A549 treated with RU486 at 1 μM for 4 hours (cell line): ENCODE results near the gene CENATAC. TPM values are rescaled to one million over a fixed set of nuclear protein-coding genes. Genes with fewer than 3 reads are reported as not detected.

Experiments
- total RNA-seq: library from RNA; stranded (reverse); fragments of 200-300 nt; extraction: Qiagen RNA extraction; gene quantifications from 5 replicates; pipeline ENCODE4 v1.2.3, GENCODE V29; 2022; ENCODE audit warnings: low read depth

The CENATAC gene, protein sequence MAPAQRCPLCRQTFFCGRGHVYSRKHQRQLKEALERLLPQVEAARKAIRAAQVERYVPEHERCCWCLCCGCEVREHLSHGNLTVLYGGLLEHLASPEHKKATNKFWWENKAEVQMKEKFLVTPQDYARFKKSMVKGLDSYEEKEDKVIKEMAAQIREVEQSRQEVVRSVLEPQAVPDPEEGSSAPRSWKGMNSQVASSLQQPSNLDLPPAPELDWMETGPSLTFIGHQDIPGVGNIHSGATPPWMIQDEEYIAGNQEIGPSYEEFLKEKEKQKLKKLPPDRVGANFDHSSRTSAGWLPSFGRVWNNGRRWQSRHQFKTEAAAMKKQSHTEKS
- total RNA-seq, result 11.1 to 17.5 TPM (median 11.5 TPM) in 5 replicates

DNA sequence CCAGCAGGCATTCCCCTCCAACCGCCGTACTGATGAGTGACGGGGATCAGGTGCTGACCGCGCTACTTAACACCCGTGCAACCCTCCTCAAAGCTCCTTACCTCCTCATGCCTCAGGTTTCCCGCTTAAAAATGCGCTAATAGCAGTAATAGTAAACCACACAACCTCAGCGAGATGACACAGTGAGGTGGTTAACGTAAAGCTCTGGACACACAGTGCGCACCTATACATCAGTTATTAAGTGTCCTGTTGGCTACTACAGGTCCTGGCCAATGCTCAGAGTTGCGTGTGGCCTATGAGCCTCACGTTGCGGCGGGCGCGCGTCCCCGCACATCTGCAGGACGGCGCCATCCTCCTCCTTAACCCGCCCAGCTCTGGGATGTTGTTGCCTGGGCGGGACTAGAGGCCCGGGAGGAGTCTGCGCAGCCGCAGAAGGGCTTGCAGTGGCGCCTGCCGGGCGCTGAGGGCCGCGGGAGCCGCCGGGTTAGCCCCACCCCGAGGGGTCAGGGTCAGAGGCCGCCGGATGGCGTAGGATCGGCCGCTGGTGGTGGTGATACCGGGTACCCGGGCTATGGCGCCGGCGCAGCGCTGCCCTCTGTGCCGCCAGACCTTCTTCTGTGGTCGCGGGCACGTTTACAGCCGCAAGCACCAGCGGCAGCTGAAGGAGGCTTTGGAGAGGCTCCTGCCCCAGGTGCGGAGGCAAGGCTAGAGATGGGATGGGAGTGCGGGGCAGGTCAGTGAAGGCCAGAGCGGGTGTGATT lies at the start of gene CENATAC:
Gene CENATAC, plus strand, starts transcription at position 512 of the 761 bp plus-strand sequence. Its CDS starts 60 bp downstream, at position 572.

GRCh38 chr11:118956094-118956846 lies 41.7 kb upstream of the CENATAC start, which contains the start of gene UPK2:
Gene UPK2 (plus strand): TSS chr11:118956298. CDS start chr11:118956351, 53 bp downstream.

GRCh38 chr11:118971646-118972045 lies 26.3 kb upstream of the CENATAC start, which contains the start of gene FOXR1:
Gene FOXR1 (plus strand): TSS chr11:118971761. CDS start chr11:118971932, 171 bp downstream.

GRCh38 chr11:119018074-119018938 lies 20.4 kb downstream of the CENATAC start, which contains the start of the genes RPS25 and TRAPPC4:
Gene RPS25 (minus strand): TSS chr11:119018343. CDS start chr11:119018284, 59 bp downstream.
Gene TRAPPC4 (plus strand): TSS chr11:119018766. CDS start chr11:119018796, 30 bp downstream.

GRCh38 chr11:119030329-119031047 lies 32.5 kb downstream of the CENATAC start, which contains the start of gene SLC37A4:
Gene SLC37A4 (minus strand): TSS chr11:119030877.

GRCh38 chr11:119057000-119057769 lies 59.2 kb downstream of the CENATAC start, which contains the start of gene HYOU1:
Gene HYOU1 (minus strand): TSS chr11:119057205. CDS start chr11:119056160, 1,045 bp downstream.

Other genes starting within 250 kb of the CENATAC start
- gene DDX6, start 207.0 kb upstream of the CENATAC start, total RNA-seq, result 15.3 to 33.5 TPM (median 23.4 TPM) in 5 replicates
- gene CXCR5, start 114.2 kb upstream of the CENATAC start, total RNA-seq, result 0.03 to 0.08 TPM (median 0.07 TPM) in 5 replicates
- 79.4 to 170 TPM (median 137 TPM) in 5 replicates for gene BCL9L, start 72.2 kb upstream of the CENATAC start, total RNA-seq
- gene UPK2, start 41.8 kb upstream of the CENATAC start, total RNA-seq, result 0.33 to 0.97 TPM (median 0.69 TPM) in 5 replicates
- gene FOXR1, start 26.4 kb upstream of the CENATAC start, total RNA-seq, result not detected in 5 replicates
- gene RPS25, start 20.2 kb downstream of the CENATAC start, total RNA-seq, result 803 to 1,150 TPM (median 842 TPM) in 5 replicates
- 57.4 to 67.3 TPM (median 60.5 TPM) in 5 replicates for gene TRAPPC4, start 20.6 kb downstream of the CENATAC start, total RNA-seq
- 10.0 to 12.1 TPM (median 10.8 TPM) in 5 replicates for gene SLC37A4, start 32.7 kb downstream of the CENATAC start, total RNA-seq
- gene HYOU1, start 59.1 kb downstream of the CENATAC start, total RNA-seq, result 39.6 to 50.0 TPM (median 47.3 TPM) in 5 replicates
- gene VPS11, start 69.7 kb downstream of the CENATAC start, total RNA-seq, result 7.9 to 17.2 TPM (median 11.4 TPM) in 5 replicates
- 45.4 to 52.9 TPM (median 51.2 TPM) in 5 replicates for gene HMBS, start 86.7 kb downstream of the CENATAC start, total RNA-seq
- 33.0 to 40.4 TPM (median 38.6 TPM) in 5 replicates for gene DPAGT1, start 103.7 kb downstream of the CENATAC start, total RNA-seq
- gene C2CD2L, start 109.2 kb downstream of the CENATAC start, total RNA-seq, result 4.9 to 7.1 TPM (median 6.0 TPM) in 5 replicates
- 9.7 to 11.5 TPM (median 11.0 TPM) in 5 replicates for gene HINFP, start 123.4 kb downstream of the CENATAC start, total RNA-seq
- 0.18 to 0.37 TPM (median 0.21 TPM) in 5 replicates for gene ABCG4, start 150.9 kb downstream of the CENATAC start, total RNA-seq
- gene NLRX1, start 170.6 kb downstream of the CENATAC start, total RNA-seq, result 7.5 to 12.3 TPM (median 10.4 TPM) in 5 replicates
- gene NHERF4, start 187.3 kb downstream of the CENATAC start, total RNA-seq, result 0.13 to 0.47 TPM (median 0.21 TPM) in 3 of 5 replicates, not detected in the others
- gene CBL, start 208.2 kb downstream of the CENATAC start, total RNA-seq, result 5.5 to 9.3 TPM (median 9.0 TPM) in 5 replicates